OCI-LY1 (cell line): Measurements from ENCODE around the gene AVPI1.

Experiments used
- EZH2 ChIP-seq: fragments of 200-600 bp; sonication (generic), shearing (Covaris generic); IDR thresholded peaks from 2 replicates; pipeline ENCODE4 v1.8.0; 2017; ENCODE audit warnings: borderline replicate concordance, mixed run types, mild to moderate bottlenecking, antibody characterized with exemption, low read length, moderate library complexity, mixed read lengths
- TF ChIP-seq, protein P1 (sequence below): fragments of 200-600 bp; sonication (generic), shearing (Covaris generic); IDR thresholded peaks from 2 replicates; pipeline ENCODE4 v1.5.1; 2017; ENCODE audit warnings: mild to moderate bottlenecking, antibody characterized with exemption, low read length, moderate library complexity, mixed read lengths

DNA sequence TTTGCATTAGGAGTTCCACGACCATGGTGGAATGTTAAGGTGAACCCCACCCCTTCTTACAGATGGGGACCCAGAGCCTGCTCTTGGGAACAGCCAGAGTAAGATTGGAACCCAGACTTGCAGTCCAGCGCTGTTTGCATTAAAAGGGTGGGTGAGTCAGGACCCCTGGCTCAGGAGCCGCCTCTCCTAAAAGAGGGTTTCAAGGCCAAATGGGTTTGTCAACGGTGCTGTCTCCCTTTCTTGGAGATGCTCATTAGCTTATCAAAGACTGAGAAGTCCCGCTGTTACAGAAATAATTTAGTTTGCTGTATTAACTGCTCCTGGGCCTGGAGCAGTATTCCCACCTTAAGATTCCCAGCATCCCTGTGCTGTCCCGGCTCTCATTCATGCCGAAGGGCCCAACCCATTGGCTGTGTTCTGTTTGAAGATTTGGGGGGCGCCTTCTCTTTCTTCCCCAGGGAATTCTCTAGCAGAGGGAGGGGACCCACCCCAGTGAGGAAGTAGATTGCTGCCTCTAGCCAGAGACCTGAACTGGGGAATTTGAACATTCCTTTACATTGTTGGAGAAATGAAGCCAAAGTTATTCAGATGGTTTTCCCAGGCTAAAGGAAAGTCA is 28.3 kb upstream of the AVPI1 start:
- TF ChIP-seq EZH2, result no peak
- TF ChIP-seq, protein P1, sequence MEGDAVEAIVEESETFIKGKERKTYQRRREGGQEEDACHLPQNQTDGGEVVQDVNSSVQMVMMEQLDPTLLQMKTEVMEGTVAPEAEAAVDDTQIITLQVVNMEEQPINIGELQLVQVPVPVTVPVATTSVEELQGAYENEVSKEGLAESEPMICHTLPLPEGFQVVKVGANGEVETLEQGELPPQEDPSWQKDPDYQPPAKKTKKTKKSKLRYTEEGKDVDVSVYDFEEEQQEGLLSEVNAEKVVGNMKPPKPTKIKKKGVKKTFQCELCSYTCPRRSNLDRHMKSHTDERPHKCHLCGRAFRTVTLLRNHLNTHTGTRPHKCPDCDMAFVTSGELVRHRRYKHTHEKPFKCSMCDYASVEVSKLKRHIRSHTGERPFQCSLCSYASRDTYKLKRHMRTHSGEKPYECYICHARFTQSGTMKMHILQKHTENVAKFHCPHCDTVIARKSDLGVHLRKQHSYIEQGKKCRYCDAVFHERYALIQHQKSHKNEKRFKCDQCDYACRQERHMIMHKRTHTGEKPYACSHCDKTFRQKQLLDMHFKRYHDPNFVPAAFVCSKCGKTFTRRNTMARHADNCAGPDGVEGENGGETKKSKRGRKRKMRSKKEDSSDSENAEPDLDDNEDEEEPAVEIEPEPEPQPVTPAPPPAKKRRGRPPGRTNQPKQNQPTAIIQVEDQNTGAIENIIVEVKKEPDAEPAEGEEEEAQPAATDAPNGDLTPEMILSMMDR, result no peak
